Karpas-422 (cell line): ENCODE results near the gene KDM3A. TPM values are rescaled to one million over a fixed set of nuclear protein-coding genes. Genes with fewer than 3 reads are reported as not detected.
"Not testable (repeated sequence)": the region's sequence is repeated elsewhere in the genome, so short reads cannot be mapped to it uniquely, and the experiment has no call there.

ENCODE experiments used
- DNase-seq: peaks from one replicate; pipeline ENCODE4 v3.0.0-alpha.2; 2015
- H2AFZ ChIP-seq: fragments of 200-600 bp; sonication (generic); 2 replicates; pipeline ENCODE4 v1.6.1; 2014; ENCODE audit warnings: antibody characterized with exemption, low read length, mixed read lengths
- H3K27ac ChIP-seq: fragments of 200-600 bp; sonication (generic); 2 replicates; pipeline ENCODE4 v1.5.1; 2014; ENCODE audit warnings: mild to moderate bottlenecking, low read length, moderate library complexity
- H3K27me3 ChIP-seq: fragments of 200-600 bp; sonication (generic); 2 replicates; pipeline ENCODE4 v1.6.1; 2014; ENCODE audit warnings: low read length, mixed read lengths
- H3K36me3 ChIP-seq: fragments of 200-600 bp; sonication (generic); 2 replicates; pipeline ENCODE4 v1.6.1; 2014; ENCODE audit warnings: low read length, mixed read lengths; ENCODE audit not compliant: insufficient read depth
- H3K4me1 ChIP-seq: fragments of 200-600 bp; sonication (generic); 2 replicates; pipeline ENCODE4 v1.6.1; 2014; ENCODE audit warnings: mild to moderate bottlenecking, low read length, mixed read lengths
- H3K4me2 ChIP-seq: fragments of 200-600 bp; sonication (generic); 2 replicates; pipeline ENCODE4 v1.6.1; 2014; ENCODE audit warnings: low read length, low read depth, mild to moderate bottlenecking; ENCODE audit not compliant: poor library complexity, severe bottlenecking
- H3K4me3 ChIP-seq: fragments of 200-600 bp; sonication (generic); 2 replicates; pipeline ENCODE4 v1.5.1; 2014; ENCODE audit warnings: mild to moderate bottlenecking, antibody characterized with exemption, low read length, mixed read lengths
- H3K79me2 ChIP-seq: fragments of 200-600 bp; sonication (generic); 2 replicates; pipeline ENCODE4 v1.6.1; 2014; ENCODE audit warnings: mild to moderate bottlenecking, low read length, mixed read lengths
- H3K9ac ChIP-seq: fragments of 200-600 bp; sonication (generic); 2 replicates; pipeline ENCODE4 v1.6.0; 2014; ENCODE audit warnings: low read length
- H3K9me2 ChIP-seq: fragments of 200-600 bp; sonication (generic), shearing (Covaris generic); replicated peaks from 2 replicates; pipeline ENCODE4 v1.6.0; 2014; ENCODE audit warnings: mild to moderate bottlenecking, low read length, moderate library complexity; ENCODE audit not compliant: insufficient read depth
- H3K9me3 ChIP-seq: fragments of 300-700, 200-600 bp; sonication (generic); 2 replicates; pipeline ENCODE4 v1.6.1; 2014; ENCODE audit warnings: low read length, mixed read lengths
- H4K20me1 ChIP-seq: fragments of 200-600 bp; sonication (generic); 2 replicates; pipeline ENCODE4 v1.6.1; 2014; ENCODE audit warnings: mild to moderate bottlenecking, antibody characterized with exemption, low read length, low read depth; ENCODE audit not compliant: insufficient read depth
- total RNA-seq: library from RNA; depleted of rRNA; stranded (reverse); fragments of >200 nt; shearing (Covaris generic); gene quantifications from 2 replicates; pipeline ENCODE4 v1.2.3, GENCODE V29; 2014; ENCODE audit warnings: low replicate concordance

The KDM3A gene
- total RNA-seq, 1 experiment from 2014 or later = 154 TPM

DNA sequence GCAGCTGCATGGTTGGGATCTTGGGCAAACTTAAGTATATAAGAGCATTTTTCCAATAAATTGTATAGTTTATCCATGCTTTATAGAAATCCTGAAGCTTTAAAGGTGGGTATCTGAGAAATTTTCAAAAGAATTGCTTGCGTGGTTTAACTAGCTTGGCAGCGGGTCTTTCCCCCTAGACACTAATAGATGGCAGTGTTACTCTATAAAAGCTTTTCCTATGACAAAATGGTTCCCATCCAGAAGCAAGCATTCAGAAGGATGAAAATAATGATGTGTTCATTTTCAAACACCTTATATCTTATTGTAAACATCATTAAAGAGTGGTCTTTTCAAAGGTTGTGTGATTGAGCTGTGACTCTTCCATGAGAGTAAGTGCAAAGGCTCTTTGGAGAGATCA, 45.9 kb downstream of the KDM3A start:
- no peak overlapping the region for H3K4me3 ChIP-seq
- H3K27ac ChIP-seq = no peak overlapping the region
- H4K20me1 ChIP-seq = no peaks in the 10 kb centered on the region
- H3K9ac ChIP-seq = no peak overlapping the region
- no peak overlapping the region for H3K4me2 ChIP-seq
- no peaks in the 10 kb centered on the region for H3K9me3 ChIP-seq
- H3K4me1 ChIP-seq = peaks cover 11% of the 10 kb centered on the region
- no peak overlapping the region for H2AFZ ChIP-seq
- H3K27me3 ChIP-seq = no peaks in the 10 kb centered on the region
- H3K36me3 ChIP-seq = peaks cover 97% of the 10 kb centered on the region
- H3K79me2 ChIP-seq = peaks cover under 1% of the 10 kb centered on the region; the same call in 1 of the 2 replicates
- H3K9me2 ChIP-seq = no peaks in the 10 kb centered on the region
- DNase-seq = peak; percentile 56

DNA sequence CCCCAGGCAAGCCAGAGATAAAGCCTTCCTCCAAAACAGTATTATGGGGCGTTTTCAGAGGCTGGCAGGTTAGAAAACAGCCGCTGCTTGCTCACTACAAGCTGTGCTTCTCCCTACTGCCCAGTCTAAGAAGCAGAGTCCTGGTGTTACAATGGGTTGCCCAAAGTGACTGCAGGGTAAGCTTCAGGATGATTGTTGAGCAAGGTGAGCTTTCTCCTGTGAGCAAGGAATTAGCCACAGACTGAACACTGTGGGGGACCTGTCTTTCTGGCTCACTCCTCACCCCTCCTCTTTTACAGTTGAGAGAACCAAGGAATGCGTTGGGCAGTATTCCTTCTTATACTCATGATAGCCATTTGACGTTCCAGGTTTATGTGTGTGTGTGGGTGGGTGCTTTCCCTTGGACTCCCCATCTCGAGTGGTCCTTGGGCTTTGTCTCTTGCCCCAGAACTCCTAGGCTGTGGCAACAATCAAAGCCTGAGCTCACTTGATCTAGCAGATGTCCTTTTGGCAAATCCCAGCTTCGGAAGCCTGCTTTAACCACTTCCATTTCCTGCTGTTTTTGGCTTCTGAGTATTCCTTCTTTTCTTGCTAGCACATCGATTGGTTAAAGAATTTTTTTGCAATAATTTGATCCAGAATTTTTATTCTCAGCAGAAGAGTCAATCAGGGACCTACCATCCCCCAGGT, 47.5 kb downstream of the KDM3A start:
- H3K4me1 ChIP-seq = peaks cover 21% of the 10 kb centered on the region
- H3K79me2 ChIP-seq = peaks cover 4% of the 10 kb centered on the region; the same call in 1 of the 2 replicates
- no peak overlapping the region for H3K9ac ChIP-seq
- no peak overlapping the region for H3K4me2 ChIP-seq
- no peaks in the 10 kb centered on the region for H4K20me1 ChIP-seq
- no peaks in the 10 kb centered on the region for H3K27me3 ChIP-seq
- DNase-seq = no peak
- no peaks in the 10 kb centered on the region for H3K9me2 ChIP-seq
- H3K36me3 ChIP-seq = peaks cover 97% of the 10 kb centered on the region
- no peak overlapping the region for H3K4me3 ChIP-seq
- no peaks in the 10 kb centered on the region for H3K9me3 ChIP-seq
- H3K27ac ChIP-seq = no peak overlapping the region
- H2AFZ ChIP-seq = no peak overlapping the region

DNA sequence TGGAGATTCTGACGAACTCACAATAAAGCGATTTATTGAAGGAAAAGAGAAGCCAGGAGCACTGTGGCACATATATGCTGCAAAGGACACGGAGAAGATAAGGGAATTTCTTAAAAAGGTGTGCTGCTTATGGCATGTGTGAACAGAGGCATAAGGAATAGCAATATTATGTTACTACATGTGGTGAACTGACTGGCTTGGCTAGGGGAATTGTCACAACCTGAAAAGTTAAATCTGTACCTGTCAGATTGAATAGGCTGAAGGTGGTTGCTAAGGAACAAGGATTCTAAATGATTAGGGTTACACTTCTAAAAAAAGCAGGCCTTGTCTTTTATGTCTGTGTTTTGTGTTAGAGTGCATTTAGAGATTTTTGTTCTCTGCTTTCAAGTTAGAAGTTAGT, 48.4 kb downstream of the KDM3A start:
- no peak for DNase-seq
- Histone ChIP-seq H3K9me3 (no peaks in the 10 kb centered on the region), H3K36me3 (peaks cover 97% of the 10 kb centered on the region), H3K27ac (no peak overlapping the region), H3K27me3 (no peaks in the 10 kb centered on the region), H3K4me3 (no peak overlapping the region), H2AFZ (no peak overlapping the region), H3K4me2 (no peak overlapping the region), H3K4me1 (peaks cover 21% of the 10 kb centered on the region), H3K79me2 (peaks cover 9% of the 10 kb centered on the region; the same call in 1 of the 2 replicates), H3K9ac (no peak overlapping the region), H3K9me2 (no peaks in the 10 kb centered on the region), H4K20me1 (no peaks in the 10 kb centered on the region)

DNA sequence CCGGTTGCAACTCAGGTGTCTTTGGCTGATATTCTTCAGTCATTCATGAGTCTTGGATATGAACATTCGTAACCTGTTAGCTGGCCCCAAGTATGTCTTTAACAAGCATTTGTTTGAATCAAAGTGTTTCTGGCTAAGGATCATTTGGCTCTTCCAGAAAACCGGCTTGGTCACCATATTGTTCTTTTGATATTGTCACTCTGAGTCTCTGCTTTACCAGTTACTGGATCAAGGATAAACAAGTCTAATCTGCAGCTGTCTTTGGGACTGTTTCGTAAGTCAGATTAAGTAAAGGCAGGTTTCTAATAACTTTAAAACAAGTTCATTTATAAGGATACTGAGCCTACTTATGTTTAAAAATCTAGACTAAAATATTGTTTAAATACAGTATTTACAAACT, 49.1 kb downstream of the KDM3A start:
- H3K9me3 ChIP-seq = no peaks in the 10 kb centered on the region

DNA sequence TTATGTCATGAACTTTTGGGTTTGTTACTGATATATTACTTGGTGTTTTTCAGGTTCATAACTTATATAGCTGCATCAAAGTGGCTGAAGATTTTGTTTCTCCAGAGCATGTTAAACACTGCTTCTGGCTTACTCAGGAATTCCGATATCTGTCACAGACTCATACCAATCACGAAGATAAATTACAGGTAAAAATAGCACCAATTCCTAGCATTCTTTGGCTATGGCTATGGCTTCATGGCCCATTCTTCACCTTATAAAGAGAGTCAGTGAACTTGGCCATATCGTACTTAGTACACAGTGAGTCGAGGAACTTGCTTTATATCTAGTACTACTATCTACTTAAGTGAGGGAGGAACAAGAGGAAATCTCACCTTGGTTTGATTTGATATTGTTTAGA, 49.9 kb downstream of the KDM3A start:
- Histone ChIP-seq H3K9me2 (no peaks in the 10 kb centered on the region), H4K20me1 (no peaks in the 10 kb centered on the region), H3K9me3 (no peaks in the 10 kb centered on the region), H3K4me3 (no peak overlapping the region), H2AFZ (no peak overlapping the region), H3K27ac (no peak overlapping the region), H3K27me3 (no peaks in the 10 kb centered on the region), H3K4me1 (peaks cover 21% of the 10 kb centered on the region), H3K36me3 (peaks cover 95% of the 10 kb centered on the region), H3K79me2 (peaks cover 18% of the 10 kb centered on the region; the same call in 1 of the 2 replicates), H3K9ac (no peak overlapping the region), H3K4me2 (no peak overlapping the region)
- DNase-seq = no peak

More for the DNA sequence above, 49.1 kb downstream of the KDM3A start:
- DNase-seq = no peak
- Histone ChIP-seq H3K79me2 (peaks cover 13% of the 10 kb centered on the region; the same call in 1 of the 2 replicates), H3K4me3 (no peak overlapping the region), H3K36me3 (peaks cover 95% of the 10 kb centered on the region), H3K27ac (no peak overlapping the region), H3K4me2 (no peak overlapping the region), H2AFZ (no peak overlapping the region), H3K9me2 (no peaks in the 10 kb centered on the region), H3K27me3 (no peaks in the 10 kb centered on the region), H4K20me1 (no peaks in the 10 kb centered on the region), H3K9ac (no peak overlapping the region), H3K4me1 (peaks cover 21% of the 10 kb centered on the region)

DNA sequence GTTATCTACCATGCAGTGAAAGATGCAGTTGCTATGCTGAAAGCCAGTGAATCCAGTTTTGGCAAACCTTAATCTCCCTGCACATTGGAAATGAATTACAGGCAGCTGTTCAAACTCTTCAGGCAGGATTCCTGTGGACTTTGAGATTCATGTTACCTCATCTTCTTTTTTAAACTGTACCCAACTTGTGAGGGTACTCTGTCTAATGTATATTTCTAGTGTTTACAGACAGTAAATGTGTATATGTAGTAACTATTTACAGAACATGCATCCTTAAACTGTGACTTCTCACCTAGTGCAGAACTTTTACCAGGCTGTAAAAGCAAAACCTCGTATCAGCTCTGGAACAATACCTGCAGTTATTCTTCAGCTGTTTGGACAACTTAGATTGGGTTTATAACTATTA, 50.9 kb downstream of the KDM3A start:
- H4K20me1 ChIP-seq = no peaks in the 10 kb centered on the region
- H3K27me3 ChIP-seq = no peaks in the 10 kb centered on the region
- no peak overlapping the region for H3K4me2 ChIP-seq
- no peaks in the 10 kb centered on the region for H3K9me2 ChIP-seq
- H3K4me1 ChIP-seq = peaks cover 21% of the 10 kb centered on the region
- no peak for DNase-seq
- H3K27ac ChIP-seq = no peak overlapping the region
- H3K79me2 ChIP-seq = peaks cover 23% of the 10 kb centered on the region
- H2AFZ ChIP-seq = no peak overlapping the region
- peaks cover 95% of the 10 kb centered on the region for H3K36me3 ChIP-seq
- no peak overlapping the region for H3K4me3 ChIP-seq
- no peaks in the 10 kb centered on the region for H3K9me3 ChIP-seq
- H3K9ac ChIP-seq = no peak overlapping the region

DNA sequence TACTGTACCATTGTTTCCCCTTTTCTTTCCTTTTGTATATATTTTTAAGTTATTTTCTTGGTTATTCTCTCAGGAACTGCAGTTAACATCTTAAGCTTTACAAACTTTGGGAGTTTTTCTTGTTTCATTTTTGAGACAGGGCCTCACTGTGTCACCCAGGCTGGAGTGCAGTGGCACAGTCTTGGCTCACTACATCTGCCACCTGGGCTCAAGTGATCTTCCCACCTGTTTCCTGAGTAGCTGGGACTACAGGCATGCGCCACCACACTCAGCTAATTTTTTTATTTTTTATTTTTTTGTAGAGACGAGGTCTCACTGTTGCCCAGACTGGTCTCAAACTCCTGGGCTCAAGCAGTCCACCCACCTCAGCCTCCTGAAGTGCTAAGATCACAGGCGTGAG, 55.2 kb downstream of the KDM3A start:
- H3K9ac ChIP-seq, H4K20me1 ChIP-seq, H3K9me2 ChIP-seq, H3K4me3 ChIP-seq, DNase-seq, H2AFZ ChIP-seq, H3K27me3 ChIP-seq, H3K4me2 ChIP-seq, H3K27ac ChIP-seq: not testable (repeated sequence)
- peaks cover 96% of the 10 kb centered on the region for H3K36me3 ChIP-seq
- H3K4me1 ChIP-seq = peaks cover 17% of the 10 kb centered on the region
- peaks cover 28% of the 10 kb centered on the region for H3K79me2 ChIP-seq
- H3K9me3 ChIP-seq = peaks cover 11% of the 10 kb centered on the region; the same call in 1 of the 2 replicates

DNA sequence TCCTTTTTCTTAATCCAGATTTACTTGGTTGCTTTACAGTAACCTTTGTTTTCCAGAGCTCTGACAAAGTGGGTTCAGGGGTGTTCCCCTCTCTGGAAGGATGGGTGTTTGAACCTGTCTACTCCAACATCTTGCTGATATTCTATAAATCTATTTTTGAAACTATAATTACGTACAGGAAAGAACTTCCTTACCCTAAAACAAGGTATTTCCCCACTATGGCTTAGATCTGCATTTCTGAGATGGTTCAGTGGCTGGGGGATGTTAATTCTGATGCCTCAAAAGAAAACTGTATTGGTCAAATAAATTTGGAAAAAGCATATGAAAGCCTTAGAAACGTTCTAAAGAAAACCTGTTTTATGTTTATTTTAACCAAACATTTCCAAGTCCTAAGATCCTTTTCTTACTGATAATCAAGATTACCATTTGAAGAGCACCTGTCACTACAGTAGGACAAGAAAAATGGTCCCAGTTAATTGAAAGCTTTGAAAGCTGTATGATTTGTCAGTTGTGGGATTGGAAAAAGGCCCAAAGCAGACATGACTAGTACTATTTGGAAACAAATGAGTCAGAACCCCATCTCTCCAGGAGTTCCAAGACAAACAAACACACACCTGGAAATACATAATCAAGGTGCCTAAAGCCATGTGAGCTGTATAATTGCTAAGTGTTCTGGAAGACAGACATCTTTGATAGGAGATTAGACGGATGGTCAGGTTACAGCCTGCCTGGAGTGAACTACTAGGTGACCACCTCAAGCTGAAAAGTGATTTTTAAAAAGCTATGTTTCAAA, 57.5 kb downstream of the KDM3A start:
- Histone ChIP-seq H2AFZ (no peak overlapping the region), H3K9ac (no peak overlapping the region), H3K4me1 (no peaks in the 10 kb centered on the region; the same call in 1 of the 2 replicates), H3K4me3 (no peak overlapping the region), H3K79me2 (peaks cover 24% of the 10 kb centered on the region), H3K9me3 (peaks cover 11% of the 10 kb centered on the region; the same call in 1 of the 2 replicates), H3K4me2 (no peak overlapping the region), H3K27me3 (no peaks in the 10 kb centered on the region), H3K9me2 (no peaks in the 10 kb centered on the region), H3K36me3 (peaks cover 81% of the 10 kb centered on the region), H4K20me1 (no peaks in the 10 kb centered on the region), H3K27ac (no peak overlapping the region)
- no peak for DNase-seq
